ENCODE results near the gene TRUB2.

DNA sequence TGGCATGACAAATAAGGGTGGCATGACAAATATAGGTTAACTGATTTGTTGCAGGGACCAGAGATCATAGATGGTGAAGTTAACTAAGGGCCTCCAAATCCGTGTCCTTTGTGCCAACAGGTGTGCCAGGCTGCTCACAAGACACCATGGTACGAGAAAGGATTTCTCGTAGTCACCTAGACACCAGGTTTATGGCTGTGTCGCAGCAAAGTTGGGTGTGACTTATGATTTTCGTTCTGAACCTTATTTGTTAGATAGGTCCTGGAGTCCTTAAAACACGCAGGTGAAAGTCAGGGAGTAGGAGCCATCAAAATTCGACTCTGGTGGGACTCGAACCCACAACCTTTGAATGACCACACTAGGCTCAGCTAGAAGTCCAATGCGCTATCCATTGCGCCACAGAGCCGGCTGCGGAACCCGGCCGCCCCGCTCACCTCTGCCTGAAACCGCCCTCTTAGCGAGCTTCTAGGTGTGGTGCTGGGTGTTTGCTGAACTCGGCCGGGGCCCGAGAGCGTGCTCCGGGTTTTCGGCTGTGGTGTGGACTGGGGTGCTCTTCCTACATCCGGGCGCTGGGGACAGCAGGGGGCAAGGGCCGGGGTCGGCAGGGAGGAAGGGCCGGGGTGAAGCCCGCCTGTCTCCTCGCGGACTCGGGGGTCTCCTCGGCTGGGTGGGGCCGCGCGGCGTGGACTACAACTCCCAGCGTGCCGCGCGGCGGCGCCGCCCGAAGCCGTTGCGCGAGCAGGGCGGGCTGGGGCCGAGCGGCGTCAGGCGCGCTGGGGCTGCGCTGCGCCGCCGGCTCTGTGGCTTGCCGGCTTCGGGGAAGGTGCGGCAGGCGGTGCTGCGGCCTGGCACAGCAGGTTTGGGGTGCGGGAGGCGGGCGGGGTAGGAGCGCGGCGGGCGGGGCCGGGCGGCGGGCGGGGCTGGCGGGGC lies 17.8 kb upstream of the TRUB2 start, which contains the start of gene SLC27A4:
- TF ChIP-seq POLR2A (IDR thresholded peaks at IDR 0.05; ENCODE audit: low read length) (no peak), GATA1 (IDR thresholded peaks at IDR 0.05; ENCODE audit: low read depth, low read length) (no peak)
